Bronchial epithelial cell (primary cell): ENCODE results near the gene BAG1. TPM values are rescaled to one million over a fixed set of nuclear protein-coding genes. Genes with fewer than 3 reads are reported as not detected.
A peak's percentile ranks its signal among the peaks of the same experiment; 100 is the strongest.

ENCODE experiments used
- DNase-seq: peaks from one replicate; pipeline ENCODE4 v3.0.0-alpha.2; 2010; ENCODE audit warnings: low read depth
- FAIRE-seq: peaks from 2 replicates; lab custom pipeline; 2011; peaks lifted over from hg19 to GRCh38; lab: Jason Lieb, UNC
- H3K27me3 ChIP-seq: 2 replicates; pipeline ENCODE4 v1.5.1; 2011; ENCODE audit warnings: low read length; ENCODE audit not compliant: control insufficient read depth, insufficient read depth
- H3K36me3 ChIP-seq: 2 replicates; pipeline ENCODE4 v1.5.1; 2011; ENCODE audit warnings: low read length; ENCODE audit not compliant: control insufficient read depth, insufficient read depth
- H3K4me3 ChIP-seq: 2 replicates; pipeline ENCODE4 v1.5.1; 2011; ENCODE audit warnings: mild to moderate bottlenecking, low read depth, low read length, control low read depth
- CTCF ChIP-seq: IDR thresholded peaks from 2 replicates; pipeline ENCODE4 v1.5.1; 2011; ENCODE audit warnings: mild to moderate bottlenecking, moderate library complexity, low read length, control low read depth, inconsistent platforms; ENCODE audit not compliant: insufficient read depth, severe bottlenecking
- total RNA-seq: library from RNA; depleted of rRNA; stranded (reverse); fragments of >200 nt; gene quantifications from 2 replicates; pipeline ENCODE4 v1.2.1, GENCODE V29; 2014

BAG1 gene
- total RNA-seq, 1 donor from 2014 or later = 68.7 TPM

GRCh38 chr9:33231623-33231942, 32.9 kb downstream of the BAG1 start:
- FAIRE-seq = no peak
- no peaks in the 10 kb centered on the region for H3K27me3 ChIP-seq
- no peak overlapping the region for H3K4me3 ChIP-seq
- H3K36me3 ChIP-seq = no peaks in the 10 kb centered on the region
- no peak for TF ChIP-seq CTCF
- DNase-seq = no peak

GRCh38 chr9:33230756-33231622, 33.5 kb downstream of the BAG1 start:
- no peak overlapping the region for H3K4me3 ChIP-seq
- no peaks in the 10 kb centered on the region for H3K27me3 ChIP-seq
- H3K36me3 ChIP-seq = no peaks in the 10 kb centered on the region
- no peak for FAIRE-seq
- peak; percentile 75 for DNase-seq
- TF ChIP-seq CTCF = no peak

GRCh38 chr9:33229359-33230114, 35.0 kb downstream of the BAG1 start:
- Histone ChIP-seq H3K36me3 (no peaks in the 10 kb centered on the region), H3K4me3 (no peak overlapping the region), H3K27me3 (no peaks in the 10 kb centered on the region)
- FAIRE-seq = peak; percentile 88
- peak; percentile 98 for DNase-seq
- peak; percentile 94 for TF ChIP-seq CTCF

- TF ChIP-seq CTCF = no peak
- H3K36me3 ChIP-seq = no peaks in the 10 kb centered on the region
- no peak for FAIRE-seq
- no peak for DNase-seq
- H3K27me3 ChIP-seq = no peaks in the 10 kb centered on the region
- no peak overlapping the region for H3K4me3 ChIP-seq
Observed at GRCh38 chr9:33228606-33229005, 35.9 kb downstream of the BAG1 start.

GRCh38 chr9:33227741-33228140, 36.8 kb downstream of the BAG1 start:
- DNase-seq (peak; percentile 21), FAIRE-seq (no peak)
- Histone ChIP-seq H3K36me3 (no peaks in the 10 kb centered on the region), H3K4me3 (no peak overlapping the region), H3K27me3 (no peaks in the 10 kb centered on the region)
- no peak for TF ChIP-seq CTCF
